GM04504 (cell line): ENCODE results near the gene PSME4.

Source experiments
- DNase-seq: peaks from one replicate; pipeline ENCODE4 v3.0.0-alpha.2; 2012; ENCODE audit warnings: low read depth

Gene PSME4, protein sequence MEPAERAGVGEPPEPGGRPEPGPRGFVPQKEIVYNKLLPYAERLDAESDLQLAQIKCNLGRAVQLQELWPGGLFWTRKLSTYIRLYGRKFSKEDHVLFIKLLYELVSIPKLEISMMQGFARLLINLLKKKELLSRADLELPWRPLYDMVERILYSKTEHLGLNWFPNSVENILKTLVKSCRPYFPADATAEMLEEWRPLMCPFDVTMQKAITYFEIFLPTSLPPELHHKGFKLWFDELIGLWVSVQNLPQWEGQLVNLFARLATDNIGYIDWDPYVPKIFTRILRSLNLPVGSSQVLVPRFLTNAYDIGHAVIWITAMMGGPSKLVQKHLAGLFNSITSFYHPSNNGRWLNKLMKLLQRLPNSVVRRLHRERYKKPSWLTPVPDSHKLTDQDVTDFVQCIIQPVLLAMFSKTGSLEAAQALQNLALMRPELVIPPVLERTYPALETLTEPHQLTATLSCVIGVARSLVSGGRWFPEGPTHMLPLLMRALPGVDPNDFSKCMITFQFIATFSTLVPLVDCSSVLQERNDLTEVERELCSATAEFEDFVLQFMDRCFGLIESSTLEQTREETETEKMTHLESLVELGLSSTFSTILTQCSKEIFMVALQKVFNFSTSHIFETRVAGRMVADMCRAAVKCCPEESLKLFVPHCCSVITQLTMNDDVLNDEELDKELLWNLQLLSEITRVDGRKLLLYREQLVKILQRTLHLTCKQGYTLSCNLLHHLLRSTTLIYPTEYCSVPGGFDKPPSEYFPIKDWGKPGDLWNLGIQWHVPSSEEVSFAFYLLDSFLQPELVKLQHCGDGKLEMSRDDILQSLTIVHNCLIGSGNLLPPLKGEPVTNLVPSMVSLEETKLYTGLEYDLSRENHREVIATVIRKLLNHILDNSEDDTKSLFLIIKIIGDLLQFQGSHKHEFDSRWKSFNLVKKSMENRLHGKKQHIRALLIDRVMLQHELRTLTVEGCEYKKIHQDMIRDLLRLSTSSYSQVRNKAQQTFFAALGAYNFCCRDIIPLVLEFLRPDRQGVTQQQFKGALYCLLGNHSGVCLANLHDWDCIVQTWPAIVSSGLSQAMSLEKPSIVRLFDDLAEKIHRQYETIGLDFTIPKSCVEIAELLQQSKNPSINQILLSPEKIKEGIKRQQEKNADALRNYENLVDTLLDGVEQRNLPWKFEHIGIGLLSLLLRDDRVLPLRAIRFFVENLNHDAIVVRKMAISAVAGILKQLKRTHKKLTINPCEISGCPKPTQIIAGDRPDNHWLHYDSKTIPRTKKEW (N-terminal part only)

DNA sequence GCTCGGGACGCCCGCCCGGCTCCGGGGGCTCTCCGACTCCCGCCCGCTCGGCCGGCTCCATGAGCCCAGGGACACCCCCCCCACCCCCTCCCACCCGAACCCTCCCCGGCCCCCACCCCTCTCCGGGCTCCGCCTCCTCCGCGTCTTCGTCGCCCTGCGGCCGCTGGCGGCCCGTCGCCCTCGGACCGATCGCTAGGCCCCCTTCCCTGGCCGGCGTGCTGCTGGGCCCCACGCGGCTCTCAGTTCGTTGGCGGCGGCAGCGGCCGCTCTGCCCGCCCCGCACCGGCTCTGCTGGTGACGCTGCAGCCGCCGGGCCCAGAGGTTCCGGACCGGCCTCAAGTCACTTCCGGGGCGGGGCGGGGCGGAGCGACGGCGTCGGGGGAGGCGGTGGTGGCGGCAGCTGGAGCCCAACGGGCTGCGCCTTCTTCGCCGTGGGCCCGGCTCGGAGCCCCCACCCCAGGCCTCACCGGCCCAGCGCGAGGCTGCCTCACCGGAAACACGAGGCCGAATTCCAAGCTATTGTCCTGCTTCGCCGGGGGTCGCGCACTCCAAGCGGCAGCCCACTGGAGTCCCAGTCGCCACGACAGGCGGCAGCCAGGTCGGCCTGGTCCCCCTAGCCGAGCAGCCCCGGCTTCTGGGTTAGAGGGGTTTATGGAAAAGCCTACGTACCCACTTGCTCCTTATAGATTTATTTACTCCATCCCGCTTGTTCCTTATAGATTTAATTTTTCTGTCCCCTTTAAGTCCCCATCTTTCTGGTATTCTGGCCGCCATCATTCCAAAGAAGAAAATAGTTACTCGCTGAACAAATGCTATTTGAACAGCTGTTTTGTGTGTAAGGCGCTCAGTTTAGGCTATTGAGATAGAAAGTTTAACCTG, at the start of gene PSME4:
PSME4 (minus strand) TSS at position 270 of the 879 bp plus-strand sequence; CDS start at position 61, 209 bp downstream.
- peak; percentile 72 for DNase-seq

DNA sequence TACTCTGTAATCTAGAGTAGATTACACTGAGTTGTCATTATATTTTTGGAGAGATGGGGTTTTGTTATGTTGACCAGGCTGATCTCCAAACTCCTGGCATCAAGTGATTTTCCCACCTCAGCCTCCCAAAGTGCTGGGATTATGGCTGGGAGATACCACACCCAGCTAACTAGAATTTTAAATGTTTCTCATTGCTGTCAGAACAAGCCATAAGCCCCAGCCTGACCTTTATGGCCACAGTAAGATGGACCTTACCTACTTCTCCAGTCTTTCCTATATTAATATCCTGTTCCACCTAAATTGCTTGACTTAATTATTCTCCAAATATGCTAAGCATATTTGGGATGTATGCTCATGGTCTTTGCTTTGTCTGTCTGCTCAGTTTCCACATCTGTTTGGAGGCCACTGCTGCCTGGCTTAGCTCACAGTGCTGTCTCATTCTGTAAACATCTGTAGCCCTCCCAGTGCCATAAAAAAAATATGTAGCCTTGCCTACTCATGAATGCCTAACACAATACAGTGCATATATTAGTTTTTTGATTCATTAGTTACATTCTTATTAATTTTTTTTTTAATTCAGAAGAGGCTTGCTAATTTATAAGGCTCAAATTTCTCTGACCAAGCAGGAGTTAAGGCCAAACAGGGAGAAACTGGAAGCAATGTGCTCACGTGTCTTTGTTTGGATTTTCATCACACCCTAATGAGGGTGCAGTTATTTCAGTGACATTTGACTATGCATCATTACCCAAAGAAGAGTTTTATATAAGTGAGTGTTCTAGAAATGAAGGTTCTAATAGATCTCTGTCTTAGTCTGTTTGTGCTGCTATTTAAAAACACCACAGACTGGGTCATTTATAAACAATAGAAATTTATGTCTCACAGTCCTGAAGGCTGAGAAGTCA, 45.3 kb upstream of the PSME4 start:
- DNase-seq, result peak; percentile 70

DNA sequence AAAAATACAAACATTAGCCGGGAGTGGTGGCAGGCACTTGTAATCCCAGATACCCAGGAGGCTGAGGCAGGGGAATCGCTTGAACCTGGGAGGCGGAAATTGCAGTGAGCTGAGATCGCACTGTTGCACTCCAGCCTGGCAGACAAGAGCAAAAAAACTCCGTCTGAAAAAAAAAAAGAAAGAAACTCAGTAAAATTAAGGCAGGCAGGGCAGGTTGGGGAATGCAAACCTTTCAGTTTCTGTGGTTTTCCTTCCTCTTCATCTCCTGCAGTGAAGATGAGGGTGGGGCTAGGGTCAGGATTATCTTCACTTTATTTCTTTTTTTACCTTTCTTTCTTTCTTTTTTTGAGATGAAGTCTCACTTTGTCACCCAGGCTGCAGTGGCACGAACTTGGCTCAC, 43.2 kb upstream of the PSME4 start:
- no peak for DNase-seq

DNA sequence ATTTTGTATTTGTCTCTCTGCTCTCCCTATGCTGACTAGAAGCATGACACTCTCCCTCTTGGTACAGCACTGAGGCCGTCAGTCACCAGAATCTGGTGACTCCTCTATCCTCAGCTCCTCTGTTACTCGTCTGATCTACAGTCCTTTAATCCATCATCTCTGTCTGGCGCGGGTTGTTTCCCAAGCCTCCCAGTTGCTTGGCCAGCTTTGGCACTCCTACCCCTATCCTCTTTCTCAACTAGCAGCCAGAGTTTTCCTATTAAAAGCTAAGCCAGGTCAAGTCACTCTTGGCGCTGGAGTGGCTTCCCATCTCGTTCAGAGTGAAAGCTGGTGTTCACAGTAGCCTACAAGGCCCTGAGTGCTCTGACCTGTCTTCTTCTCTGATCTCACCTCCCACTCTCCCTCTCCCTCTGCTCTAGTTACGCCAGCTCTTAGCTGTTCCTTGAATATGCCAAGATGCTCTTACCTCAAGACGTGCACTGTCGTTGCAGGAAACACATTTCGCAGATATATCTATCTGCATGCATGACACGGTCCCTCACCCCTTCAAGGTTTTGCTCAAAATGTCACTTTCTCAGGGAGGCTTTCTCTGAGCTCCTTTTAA, 41.8 kb upstream of the PSME4 start:
- DNase-seq, result no peak

DNA sequence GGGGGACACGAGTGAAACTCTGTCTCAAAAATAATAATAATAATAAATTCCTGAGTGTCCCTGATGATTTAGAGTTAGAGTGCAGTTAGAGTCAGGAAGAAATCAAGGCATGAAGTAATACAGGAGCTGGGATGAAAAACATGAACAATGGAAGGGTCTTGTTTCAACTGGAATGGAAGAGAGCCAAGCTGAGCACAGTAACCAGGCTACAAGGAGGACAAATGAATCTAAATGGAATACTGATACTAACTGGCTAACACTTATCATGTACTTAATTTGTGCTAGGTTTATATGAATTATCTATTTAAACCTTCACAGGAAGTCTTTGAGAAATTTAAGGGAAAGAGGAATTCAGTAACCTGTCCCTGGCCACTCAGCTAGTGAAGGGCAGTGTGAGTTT, 38.8 kb upstream of the PSME4 start:
- DNase-seq, result no peak

DNA sequence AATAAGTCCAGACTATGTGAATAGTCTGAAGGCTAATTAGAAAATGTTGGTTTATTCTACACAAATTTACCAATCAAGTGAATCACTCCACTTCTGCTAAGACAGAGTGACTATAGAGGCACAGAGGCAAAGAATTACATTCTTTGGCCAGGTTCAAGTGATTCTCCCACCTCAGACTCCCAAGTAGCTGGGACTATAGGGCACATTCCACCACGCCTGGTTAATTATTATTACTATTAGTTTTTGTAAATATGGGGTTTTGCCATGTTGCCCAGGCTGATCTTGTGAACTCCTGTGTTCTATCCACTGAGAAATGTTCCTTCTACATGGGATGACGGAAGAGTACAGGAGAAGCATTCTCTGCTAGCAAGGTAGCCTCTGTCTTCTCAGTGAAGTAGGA, 37.6 kb upstream of the PSME4 start:
- no peak for DNase-seq

DNA sequence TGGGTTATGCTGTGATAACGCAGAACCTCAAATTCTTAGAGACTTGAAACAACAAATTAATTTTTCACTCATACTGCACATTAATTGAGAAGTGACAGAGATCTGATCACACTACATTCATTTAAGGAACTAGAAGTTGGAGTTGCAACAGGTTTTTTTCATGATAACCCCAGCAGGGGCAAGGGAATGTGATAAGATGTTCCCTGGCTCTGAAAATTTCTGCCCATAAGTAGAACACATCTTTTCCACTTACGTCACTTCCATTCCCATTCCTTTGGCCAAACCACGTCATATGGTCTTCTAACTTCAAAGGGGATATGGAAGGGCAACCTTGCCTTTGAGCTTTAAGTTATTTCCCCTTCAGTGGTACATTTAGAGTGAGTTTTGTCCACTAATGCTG, 29.7 kb upstream of the PSME4 start:
- DNase-seq, result no peak

DNA sequence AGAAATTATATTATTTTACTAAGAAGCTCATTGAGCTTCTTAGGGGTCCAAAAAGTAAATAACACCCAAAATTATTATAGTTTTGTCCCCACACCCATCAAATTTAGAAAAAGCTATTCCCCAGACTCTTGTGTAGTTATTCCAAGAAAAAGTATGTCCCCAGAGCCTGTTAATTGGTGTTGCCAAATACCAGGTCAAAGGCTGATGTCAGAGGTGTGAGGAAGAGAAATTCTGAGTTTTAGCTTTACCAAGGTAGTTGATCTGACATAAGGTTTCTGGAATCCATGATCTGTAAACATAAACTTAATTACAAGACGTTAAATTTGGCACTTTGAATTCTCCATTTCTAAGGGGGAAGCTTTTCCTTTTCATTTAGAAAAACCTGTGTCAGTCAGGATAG, 29.3 kb upstream of the PSME4 start:
- no peak for DNase-seq

DNA sequence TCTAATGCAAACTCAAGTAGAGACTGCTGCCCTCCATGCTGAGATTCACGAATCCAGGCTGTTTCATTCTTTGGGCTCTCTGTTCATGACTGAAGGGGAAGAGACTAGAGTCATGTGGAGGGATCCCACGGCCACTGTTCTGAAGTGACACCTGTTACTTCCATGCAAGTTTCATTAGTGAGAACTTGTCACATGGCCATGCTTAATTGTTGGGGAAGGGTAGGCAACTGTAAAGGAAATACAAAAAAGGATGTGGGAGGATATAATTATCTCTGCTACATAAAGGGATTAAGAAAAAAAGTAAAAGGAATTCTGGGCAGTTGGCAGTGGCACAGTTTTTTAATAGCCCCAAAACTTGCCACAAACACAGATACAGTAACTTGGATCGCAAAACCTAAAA, 28.0 kb upstream of the PSME4 start:
- DNase-seq, result no peak

DNA sequence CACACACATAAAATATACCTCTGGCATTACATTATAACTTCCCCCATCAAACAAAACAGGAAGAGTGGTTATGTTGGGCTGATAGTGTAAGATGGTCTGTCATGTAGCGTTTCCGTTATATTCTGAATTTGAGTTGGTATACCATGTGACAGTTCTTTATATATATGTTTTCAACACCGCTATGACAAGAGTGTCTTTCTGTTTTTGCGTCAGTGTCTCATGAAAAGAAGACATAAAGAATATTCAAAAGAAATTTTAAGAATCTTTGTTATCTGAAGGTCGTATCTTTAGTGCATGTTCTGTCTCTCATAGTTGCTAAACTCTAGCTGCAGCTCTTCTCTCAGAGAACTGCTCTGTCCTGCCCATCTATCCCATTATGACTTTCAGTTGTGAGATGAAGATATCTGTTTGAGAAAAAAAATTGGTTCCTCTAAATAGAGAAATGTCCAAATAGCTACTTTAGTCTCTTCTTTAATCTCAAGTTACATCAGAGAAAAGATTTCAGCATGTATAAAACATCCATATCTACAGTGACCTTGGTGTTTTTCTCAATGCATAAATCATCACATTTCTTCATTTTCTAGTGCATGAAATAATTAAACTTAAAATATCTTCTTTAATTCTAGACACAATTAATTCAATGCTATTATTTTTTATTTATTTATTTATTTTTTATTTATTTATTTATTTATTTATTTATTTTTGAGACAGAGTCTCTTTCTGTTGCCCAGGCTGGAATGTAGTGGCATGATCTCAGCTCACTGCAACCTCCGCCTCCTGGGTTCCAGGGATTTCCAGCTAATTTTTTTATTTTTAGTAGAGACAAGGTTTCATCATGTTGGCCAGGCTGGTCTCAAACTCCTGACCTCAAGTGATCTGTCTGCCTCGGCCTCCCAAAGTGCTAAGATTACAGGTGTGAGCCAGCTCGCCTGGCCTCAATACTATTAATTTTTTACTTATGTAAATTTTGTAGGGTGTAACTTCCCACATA, 24.3 kb upstream of the PSME4 start:
- DNase-seq, result no peak

DNA sequence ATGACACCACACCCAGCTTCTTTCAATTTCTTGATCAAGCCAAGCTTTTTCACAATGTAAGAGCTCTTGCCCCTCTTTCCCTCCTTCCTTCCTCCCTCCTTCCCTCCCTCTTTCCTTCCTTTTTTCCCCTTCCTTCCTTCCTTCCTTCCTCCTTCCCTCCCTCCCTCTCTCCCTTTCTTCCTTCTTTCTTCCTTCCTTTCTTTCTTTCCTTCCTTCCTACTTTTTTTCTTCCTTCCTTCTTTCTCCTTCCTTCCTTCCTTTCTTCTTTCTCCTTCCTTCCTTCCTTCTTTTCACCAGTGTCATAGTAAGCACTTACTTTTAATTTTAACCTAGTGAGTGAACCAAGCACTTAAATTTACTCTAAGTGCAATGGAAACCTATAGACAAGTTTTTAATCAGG, 21.2 kb upstream of the PSME4 start:
- no peak for DNase-seq

DNA sequence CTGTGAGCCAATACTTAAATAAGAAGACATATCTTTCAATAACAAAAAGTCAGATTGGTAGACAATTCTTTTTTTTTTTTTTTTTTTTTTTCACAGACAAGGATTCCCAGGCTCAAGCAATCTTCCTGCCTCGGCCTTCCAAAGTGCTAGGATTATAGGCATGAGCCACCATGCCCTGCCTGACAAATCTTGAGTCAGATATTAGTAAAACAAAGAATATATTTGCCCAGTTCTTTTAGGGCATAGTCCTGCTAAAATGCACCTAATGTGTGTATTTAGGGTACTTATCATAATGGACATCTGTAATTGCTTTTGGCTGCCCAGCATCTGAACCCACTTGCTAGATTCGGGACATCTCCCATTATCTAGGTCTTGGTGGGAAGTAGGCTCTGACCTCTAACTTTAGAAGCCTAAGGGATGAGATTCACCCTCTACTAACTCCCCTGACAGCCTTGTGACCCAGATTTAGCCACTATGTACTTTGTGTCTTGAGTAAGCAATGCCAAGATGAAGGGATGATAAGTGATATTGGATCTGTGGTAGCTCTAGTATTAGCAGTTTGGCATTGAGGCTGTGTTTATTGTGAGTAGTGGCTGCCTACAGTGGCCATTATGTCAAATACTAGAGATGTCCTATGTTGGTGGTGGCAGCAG, 18.5 kb upstream of the PSME4 start:
- no peak for DNase-seq

DNA sequence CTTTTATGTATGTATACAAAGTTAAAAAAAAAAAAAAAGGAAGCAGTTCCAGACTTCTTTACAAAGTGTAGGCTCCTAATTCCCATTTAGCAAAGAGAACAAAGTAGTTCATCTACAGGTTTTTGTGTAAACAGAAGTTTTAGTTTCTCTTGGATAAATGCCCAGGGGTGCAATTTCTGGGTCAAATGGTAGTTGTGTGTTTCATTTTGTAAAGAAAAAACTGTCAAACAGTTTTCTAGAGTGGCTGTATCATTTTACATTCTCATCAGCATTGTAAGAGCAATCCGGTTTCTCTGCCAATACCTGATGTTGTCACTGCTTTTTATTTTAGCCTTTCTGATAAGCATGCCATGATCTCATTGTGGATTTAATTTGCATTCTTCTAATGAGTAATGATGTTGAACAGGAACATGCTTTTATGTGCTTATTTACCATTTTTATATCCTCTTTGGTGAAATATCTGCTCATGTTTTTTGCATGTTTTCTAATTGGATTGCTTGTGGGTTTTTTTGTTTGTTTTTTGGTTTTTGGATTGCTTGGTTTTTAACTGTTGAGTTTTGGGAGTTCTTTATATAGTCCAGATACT, 16.6 kb upstream of the PSME4 start:
- peak; percentile 13 for DNase-seq

DNA sequence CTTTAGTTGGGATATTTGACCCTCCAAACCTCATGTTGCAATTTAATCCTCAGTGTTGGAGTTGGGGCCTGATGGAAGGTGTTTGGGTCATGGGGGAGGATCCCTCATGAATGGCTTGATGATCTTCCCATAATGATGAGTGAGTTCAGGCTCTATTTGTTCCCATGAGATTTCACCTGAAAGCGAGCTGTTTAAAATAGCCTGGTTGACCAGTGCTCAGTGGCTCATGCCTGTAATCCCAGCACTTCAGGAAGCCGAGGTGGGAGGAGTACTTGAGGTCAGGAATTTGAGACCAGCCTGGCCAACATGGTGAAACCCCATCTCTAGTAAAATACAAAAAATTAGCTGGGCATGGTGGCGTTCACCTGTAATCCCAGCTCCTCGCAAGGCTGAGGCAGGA, 14.9 kb upstream of the PSME4 start:
- DNase-seq, result no peak

DNA sequence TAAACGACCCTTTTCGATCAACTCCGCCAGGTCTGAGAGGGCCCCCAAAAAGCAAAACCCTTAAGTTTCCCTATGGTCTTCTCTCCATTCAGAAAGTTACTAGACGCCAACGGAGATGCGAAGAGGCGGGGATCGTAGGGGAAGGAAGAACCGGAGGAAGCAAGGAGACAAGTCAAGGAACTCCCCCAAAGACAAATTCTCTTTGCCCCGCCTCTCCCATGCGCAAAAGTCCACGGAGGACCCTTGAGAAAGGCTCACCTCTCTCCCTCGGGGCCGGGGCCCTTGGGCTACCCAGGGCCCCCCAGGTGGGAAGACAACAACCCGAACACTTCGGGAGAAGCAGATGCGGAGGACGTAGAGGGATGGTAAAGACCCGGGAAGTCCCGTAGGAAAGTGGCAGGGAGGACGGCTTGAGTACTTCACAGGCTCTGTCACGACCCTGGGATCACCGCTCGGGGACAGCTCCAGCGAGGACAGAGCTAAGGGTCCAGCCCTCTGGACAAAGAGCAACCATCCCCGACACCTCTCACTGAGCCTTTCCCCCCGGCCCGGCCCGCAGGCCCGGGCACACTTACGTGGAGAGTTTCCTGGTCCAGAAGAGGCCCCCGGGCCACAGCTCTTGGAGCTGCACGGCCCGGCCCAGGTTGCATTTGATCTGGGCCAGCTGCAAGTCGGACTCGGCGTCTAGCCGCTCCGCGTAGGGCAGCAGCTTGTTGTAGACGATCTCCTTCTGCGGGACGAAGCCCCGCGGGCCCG, 647 bp downstream of the PSME4 start:
- DNase-seq, result peak; percentile 10

DNA sequence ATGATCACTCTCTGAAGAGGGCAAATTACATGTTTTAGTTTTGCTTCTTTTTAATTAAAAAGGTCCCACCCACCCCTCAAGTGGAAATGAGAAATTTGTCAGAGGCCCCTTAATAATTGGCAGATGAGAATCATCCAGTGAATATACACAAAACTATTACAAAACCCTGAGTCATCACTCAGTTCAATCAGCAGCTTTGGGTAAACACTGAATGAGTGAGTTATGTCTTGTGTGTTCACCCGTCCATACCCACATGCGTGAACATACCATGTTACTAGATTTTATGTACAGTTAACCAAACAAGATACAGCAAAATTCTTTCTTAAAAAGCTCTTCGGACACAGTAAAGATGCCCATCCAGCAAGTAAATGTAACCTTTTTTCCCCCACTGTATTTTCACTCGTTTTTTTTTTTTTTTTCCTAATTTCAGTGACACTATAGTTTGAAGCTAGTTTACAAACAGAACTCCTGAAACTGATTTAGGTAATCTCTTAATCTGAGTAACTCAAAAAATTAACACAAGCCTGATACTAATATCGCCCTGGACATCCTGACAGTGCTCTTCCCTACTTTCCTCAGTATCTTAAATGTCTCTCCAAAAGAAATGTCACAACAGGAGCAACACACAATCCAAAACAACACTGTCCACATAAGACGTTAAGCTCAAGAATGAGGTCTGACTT, 1.4 kb downstream of the PSME4 start:
- peak; percentile 28 for DNase-seq
